Sciatic nerve (tissue), 2 donors: ENCODE results near the gene APOD. TPM values are rescaled to one million over a fixed set of nuclear protein-coding genes. Genes with fewer than 3 reads are reported as not detected.
A peak's percentile ranks its signal among the peaks of the same experiment; 100 is the strongest.
"Not testable (repeated sequence)": the region's sequence is repeated elsewhere in the genome, so short reads cannot be mapped to it uniquely, and the experiment has no call there.

Experiments
- ATAC-seq: fragments of 200-7000 bp; cut with Tn5 transposase; one replicate; pipeline ENCODE4 v1.9.1; 2020; ENCODE audit warnings: mild to moderate bottlenecking, moderate library complexity
- DNase-seq: peaks from one replicate; pipeline ENCODE4 v3.0.0-alpha.2; 2020; ENCODE audit warnings: low spot score
- intact Hi-C: fragments of 100-400 bp; cut with DNase I; formaldehyde crosslinking; loops from one replicate; pipeline ENCODE4 v1.14.2; 2022
- total RNA-seq: library from RNA; stranded (reverse); fragmentation: NEBNext Ultra II Directional; extraction: Animal tissue kit (Norgen Biotek cat#: 25700); gene quantifications from one replicate; pipeline ENCODE4 v1.2.1, GENCODE V29; 2021
- donor health status: DM: no; HTN: no; CAD: no.
- donor health status: DM: no; HTN: no; CAD: no.

Gene APOD
- 6,445 TPM for total RNA-seq

- ATAC-seq (peak; percentile 92), DNase-seq (peak; percentile 88)
- intact Hi-C loops, result no loop called here
These were observed at the start of gene APOD for GRCh38 chr3:195583831-195584542. Gene APOD (minus strand): TSS chr3:195583940. CDS start chr3:195579461, 4,479 bp downstream.

- DNase-seq, ATAC-seq, intact Hi-C loops: not testable (repeated sequence)
These were observed 49.6 kb upstream of the APOD start for GRCh38 chr3:195633351-195633750.

GRCh38 chr3:195632501-195633185 is 48.9 kb upstream of the APOD start:
- DNase-seq, intact Hi-C loops, ATAC-seq: not testable (repeated sequence)

- ATAC-seq, DNase-seq, intact Hi-C loops: not testable (repeated sequence)
These were observed 48.3 kb upstream of the APOD start for GRCh38 chr3:195632046-195632445.

GRCh38 chr3:195630938-195631495 is 47.3 kb upstream of the APOD start:
- DNase-seq, ATAC-seq, intact Hi-C loops: not testable (repeated sequence)

- DNase-seq, intact Hi-C loops, ATAC-seq: not testable (repeated sequence)
These were observed 46.6 kb upstream of the APOD start for GRCh38 chr3:195630086-195630917.

GRCh38 chr3:195629682-195630081 is 45.9 kb upstream of the APOD start:
- ATAC-seq, DNase-seq, intact Hi-C loops: not testable (repeated sequence)

GRCh38 chr3:195628386-195628920 is 44.7 kb upstream of the APOD start:
- ATAC-seq, intact Hi-C loops, DNase-seq: not testable (repeated sequence)

GRCh38 chr3:195627515-195628385 is 44.0 kb upstream of the APOD start:
- ATAC-seq, DNase-seq, intact Hi-C loops: not testable (repeated sequence)

- peak; percentile 76 for ATAC-seq
- DNase-seq, intact Hi-C loops: not testable (repeated sequence)
These were observed 41.1 kb upstream of the APOD start for GRCh38 chr3:195624603-195625560.

GRCh38 chr3:195624171-195624570 is 40.4 kb upstream of the APOD start:
- DNase-seq, intact Hi-C loops: not testable (repeated sequence)
- peak; percentile 4 for ATAC-seq

- DNase-seq, intact Hi-C loops: not testable (repeated sequence)
- peak; percentile 18 for ATAC-seq
These were observed 39.7 kb upstream of the APOD start for GRCh38 chr3:195623217-195623965.

GRCh38 chr3:195622523-195623170 is 38.9 kb upstream of the APOD start:
- ATAC-seq, intact Hi-C loops, DNase-seq: not testable (repeated sequence)

GRCh38 chr3:195622012-195622411 is 38.3 kb upstream of the APOD start:
- intact Hi-C loops, DNase-seq, ATAC-seq: not testable (repeated sequence)

GRCh38 chr3:195621095-195621494 is 37.4 kb upstream of the APOD start:
- ATAC-seq, DNase-seq, intact Hi-C loops: not testable (repeated sequence)
